GM18861 (cell line): ENCODE measurements around the gene TTBK2.
"Not testable (repeated sequence)": the region's sequence is repeated elsewhere in the genome, so short reads cannot be mapped to it uniquely, and the experiment has no call there.

Source experiments
- ATAC-seq: cut with Tn5 transposase; IDR thresholded peaks from one replicate; pipeline ENCODE4 v1.9.1; 2021; ENCODE audit not compliant: unreplicated experiment

TTBK2 gene

DNA sequence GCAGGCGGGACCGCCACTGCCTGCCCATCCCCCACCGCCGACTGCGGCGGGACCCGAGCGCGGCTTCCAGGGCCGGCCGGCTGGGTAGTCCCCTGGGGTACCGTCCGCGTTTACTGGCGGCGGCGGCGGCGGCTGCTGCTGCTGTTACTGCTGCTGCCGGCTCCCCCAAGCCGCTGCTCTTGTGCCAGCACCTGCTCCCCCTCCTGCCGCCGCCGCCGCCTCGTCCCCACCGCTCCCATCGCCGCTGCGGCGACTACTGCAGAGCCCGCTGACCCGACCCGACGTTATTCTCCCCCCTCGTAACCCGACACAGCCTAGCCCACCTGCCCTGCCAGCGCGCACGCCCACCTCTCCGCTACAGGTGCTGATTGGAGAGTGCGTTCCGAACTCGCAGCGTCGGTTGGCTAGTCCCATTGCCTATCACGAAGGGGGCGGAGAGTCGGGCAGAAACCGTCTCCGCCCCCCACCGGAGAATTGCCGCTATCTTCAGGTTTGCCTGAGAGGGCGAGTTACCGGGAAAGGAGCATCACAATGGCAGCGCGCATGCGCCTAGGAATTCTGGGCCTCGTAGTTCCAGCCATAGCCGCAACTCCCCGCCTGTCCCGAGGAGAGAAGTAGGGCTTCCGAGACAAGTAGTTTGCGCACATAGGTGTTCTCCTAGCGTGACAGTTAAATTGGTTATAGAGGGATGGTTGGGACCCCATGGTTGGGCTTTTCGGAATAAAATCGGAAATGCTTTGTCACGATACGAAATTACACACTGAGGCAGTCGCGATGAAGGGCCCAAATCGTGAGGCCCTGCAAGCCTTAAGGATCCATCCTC is at the start of gene TTBK2:
Gene TTBK2, minus strand, starts transcription at position 260 of the 823 bp plus-strand sequence. CDS start 42,161 bp downstream, outside the sequence.
- ATAC-seq: peak; percentile 91

DNA sequence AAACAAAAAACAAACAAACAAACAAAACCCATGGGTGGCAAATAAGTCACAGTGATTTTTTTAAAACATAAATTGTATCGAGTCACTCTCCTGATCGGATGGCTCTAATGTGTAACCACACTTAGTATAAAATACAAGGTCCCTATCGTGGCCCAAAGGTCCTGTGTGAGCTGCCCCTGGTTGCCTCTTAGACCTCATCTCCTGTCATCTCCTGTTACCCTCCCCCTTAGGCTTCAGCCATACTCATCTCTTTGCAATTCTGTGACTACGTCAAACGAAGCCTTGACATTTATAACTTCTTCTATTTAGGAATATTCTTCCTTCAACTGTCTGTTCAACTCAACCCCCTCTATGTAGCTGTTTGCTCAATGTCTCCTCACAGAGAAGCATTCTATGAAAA is 43.9 kb upstream of the TTBK2 start:
- no peak for ATAC-seq

DNA sequence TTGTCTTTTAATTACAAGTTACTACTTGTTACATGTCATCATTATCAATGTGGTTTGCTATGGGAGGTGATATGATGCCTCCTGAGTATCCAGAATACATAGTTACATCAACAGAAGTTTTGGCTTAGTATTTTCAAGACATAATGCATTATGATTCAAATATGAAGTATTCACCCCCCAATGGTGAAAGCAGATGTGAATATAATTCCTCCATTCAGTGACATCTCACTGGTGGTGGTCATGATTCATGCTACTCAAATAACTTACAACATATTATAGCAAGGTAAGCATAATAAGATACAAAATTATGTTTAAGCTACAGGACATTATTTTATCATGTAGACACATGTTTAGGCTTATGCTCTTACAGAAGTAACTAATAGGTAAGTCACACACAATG is 34.9 kb upstream of the TTBK2 start:
- no peak for ATAC-seq

DNA sequence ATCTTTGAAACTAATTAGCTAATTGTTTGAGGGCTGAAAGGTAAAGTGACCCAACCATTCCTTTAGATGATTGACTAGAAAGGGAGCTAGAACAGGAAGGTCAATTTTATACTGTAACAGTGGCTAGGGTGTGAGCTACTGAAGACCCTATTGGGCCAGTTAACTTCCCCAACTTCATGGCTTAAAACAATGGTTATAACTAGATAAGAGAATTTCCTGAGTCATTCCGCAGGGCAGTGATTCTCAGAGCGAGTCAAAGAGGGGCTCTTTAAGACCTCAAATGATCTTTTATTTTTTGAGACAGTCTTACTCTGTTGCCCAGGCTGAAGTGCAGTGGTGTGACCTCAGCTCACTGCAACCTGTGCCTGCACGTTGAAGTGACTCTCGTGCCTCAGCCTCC is 33.7 kb upstream of the TTBK2 start:
- no peak for ATAC-seq

DNA sequence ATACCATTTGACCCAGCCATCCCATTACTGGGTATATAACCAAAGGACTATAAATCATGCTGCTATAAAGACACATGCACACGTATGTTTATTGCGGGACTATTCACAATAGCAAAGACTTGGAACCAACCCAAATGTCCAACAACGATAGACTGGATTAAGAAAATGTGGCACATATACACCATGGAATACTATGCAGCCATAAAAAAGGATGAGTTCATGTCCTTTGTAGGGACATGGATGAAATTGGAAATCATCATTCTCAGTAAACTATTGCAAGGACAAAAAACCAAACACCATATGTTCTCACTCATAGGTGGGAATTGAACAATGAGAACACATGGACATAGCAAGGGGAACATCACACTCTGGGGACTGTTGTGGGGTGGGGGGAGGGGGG is 28.3 kb upstream of the TTBK2 start:
- not testable (repeated sequence) for ATAC-seq

DNA sequence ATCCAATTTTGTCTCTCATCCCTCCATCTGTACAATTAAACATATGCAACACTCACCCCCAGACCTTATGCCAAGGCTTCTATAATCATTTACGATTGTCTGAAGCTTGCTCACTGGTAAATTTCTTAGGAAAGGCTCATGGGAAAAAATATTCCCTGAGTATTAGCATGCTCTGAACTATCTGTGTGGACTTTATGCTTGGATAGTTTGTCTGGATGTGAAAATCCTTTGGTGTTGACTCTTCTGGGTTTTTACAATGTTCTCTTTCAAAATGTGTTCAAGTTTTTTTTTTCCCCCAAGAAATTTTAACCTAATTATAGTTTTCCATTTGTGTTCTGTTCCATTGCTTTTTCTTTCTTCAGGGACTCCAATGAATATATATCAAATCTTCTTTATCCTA is 19.9 kb upstream of the TTBK2 start:
- ATAC-seq: no peak

DNA sequence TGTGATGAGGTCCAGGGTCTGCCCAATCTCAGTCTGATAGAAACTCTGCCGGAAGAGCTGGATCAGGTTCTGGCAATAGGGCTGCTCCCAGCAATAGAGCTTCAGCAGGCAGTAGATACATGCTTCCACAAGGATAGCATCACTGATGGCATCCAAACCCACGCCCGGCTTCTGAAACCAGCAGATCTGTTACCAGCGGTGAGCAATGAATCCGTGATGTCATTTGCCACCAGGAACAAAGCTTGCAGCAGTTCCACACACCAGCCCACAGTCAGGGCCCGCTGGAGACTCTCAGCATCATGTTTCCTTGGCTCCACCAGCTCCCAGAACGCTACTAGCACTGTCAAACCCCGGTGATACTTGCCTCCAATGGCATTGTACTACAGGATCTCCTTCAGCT is 19.3 kb upstream of the TTBK2 start:
- no peak for ATAC-seq

DNA sequence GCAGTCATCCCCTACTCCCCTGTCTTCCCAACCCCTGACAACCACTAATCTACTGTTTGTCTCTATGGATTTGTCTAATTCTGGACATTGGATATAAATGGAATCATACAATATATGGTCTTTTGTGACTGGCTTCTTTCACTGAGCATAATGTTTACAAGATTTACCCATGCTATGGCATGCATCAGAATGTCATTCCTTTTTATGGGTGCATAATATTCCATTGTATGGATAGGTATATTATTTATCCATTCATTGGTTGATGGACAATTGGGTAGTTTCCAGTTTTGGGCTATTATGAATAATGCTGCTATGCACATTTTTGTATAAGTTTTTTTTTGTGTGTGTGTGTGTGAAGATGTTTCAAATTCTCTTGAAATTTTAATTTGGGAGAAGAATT is 16.6 kb upstream of the TTBK2 start:
- no peak for ATAC-seq

DNA sequence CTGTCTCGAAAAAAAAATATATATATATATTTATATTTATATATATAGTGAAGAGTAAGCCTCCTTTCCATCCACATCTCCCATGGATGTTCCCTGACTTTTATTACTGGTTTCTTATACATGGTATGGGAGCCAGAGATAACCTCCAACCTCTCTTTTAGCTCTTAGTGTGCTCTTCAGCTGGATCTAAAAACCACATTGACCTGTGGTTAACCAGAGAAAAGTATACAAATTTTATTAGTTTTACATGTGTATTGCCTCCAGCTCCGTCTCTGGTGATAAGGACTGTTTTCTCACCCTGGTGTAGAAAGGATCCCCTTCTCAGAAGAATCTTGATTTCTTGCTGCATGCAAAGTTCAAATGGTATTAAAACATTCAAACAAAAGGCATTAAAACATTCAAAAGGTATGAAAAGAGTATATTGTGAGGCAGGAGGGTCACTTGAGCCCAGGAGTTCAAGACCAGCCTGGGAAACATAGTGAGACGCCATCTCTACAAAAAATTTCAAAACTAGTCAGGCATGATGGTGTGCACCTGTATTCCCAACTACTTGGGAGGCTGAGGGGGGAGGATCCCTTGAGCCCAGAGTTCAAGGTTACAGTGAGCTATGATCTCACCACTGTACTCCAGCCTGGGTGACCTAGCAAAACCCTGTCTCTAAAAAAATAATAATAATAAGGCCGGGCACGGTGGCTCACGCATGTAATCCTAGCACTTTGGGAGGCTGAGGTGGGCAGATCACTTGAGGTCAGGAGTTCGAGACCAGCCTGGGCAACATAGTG is 13.5 kb upstream of the TTBK2 start:
- ATAC-seq: no peak

DNA sequence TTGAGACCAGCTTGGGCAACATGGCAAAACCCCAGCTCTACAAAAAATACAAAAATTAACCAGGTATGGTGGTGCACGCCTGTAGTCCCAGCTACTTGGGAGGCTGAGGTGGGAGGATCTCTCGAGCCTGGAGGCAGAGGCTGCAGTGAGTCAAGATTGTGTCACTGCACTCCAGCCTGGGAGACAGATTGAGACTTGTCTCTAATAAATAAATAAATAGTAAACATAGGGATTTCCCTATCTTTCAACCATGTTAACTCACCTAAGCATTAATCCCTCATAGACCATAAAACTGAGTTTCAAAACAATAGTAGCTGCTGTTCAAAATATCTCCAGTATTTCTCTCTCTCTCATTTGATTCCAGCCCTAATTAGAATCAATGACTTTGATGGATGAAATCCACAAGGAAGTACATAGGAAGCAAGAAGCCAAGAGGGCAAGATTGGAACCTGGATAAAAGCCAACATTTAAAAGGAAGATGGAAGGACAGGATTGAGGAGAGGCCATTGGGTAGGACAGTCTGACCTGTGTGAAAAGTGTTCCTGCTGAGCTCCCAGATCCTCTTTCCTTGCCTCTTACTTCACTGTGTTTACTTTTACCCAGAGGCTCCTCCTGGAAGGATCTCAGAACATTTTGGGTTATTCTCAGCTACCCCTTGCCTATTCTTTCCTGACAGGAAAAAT is 12.4 kb upstream of the TTBK2 start:
- no peak for ATAC-seq

DNA sequence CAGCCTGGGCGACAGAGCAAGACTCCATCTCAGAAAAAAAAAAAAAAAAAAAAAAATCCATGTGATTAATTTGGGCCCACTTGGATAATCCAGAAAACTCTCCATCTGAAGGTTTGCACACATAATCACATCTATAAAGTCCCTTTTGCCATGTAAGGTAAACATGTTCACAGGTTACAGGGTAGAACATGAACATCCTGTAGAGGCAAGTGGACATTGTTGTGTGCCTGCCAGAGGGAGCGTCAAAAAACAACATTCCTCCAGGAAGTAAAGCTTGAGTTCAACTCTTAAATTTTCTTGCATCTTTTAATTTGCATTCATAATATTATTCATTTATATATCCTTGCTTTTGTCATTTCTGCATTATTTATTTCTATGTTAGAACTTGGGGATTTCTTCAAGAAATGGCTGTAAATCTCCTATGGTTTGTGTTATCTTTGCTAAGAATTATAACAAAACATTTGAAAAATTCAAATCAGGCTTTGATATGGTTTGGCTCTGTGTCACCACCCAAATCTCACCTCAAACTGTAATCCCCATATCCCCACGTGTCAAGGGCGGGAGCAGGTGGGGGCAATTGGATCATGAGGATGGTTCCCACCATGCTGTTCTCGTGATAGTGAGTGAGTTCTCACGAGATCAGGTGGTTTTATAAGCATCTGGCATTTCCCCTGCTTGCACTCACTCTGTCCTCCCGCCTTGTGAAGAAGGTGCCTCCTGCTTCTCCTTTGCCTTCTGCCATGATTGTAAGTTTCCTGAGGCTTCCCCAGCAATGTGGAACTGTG is 11.3 kb upstream of the TTBK2 start:
- ATAC-seq: no peak

DNA sequence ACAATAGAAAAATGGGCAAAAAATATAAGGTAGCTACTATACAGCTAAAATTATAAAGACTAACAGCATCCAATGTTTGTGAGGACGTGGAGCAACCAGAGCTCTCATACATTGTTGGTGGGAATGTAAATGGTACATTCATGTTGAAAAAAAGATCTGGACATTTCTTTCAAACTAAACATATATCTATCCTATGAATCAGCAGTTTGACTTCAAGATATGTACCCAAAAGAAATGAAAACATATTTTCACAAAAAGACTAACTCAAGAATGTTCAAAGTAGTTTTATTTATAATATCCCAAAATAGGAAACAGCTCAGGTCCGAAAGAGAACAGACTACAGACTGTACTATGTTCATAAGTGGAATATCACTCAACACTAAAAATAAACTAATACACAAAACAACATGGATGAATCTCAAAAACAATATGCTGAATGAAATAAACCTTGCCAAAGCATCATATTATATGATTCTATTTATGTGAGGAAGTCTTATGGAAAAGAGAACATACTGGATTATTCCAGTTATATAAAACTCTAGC is 8.8 kb upstream of the TTBK2 start:
- no peak for ATAC-seq

DNA sequence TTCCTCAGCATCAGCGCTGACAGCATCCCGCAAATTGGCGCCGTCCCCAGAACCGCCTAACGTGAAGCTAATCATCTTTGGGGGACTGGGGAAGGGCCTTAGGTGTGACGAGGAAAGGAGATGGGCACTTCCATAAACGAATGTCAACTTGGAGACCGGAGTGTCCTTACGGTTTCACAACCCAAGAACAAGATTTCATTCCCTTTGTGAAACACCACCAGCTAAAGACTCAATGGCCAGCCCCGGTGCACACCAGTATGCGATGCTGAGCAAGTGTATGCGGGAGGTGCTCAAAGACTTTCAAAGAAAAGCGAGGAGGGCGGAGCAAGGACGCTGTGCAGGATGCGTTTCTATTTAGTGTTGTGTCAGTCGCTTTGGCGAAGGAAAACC is 759 bp upstream of the TTBK2 start:
- ATAC-seq: no peak

DNA sequence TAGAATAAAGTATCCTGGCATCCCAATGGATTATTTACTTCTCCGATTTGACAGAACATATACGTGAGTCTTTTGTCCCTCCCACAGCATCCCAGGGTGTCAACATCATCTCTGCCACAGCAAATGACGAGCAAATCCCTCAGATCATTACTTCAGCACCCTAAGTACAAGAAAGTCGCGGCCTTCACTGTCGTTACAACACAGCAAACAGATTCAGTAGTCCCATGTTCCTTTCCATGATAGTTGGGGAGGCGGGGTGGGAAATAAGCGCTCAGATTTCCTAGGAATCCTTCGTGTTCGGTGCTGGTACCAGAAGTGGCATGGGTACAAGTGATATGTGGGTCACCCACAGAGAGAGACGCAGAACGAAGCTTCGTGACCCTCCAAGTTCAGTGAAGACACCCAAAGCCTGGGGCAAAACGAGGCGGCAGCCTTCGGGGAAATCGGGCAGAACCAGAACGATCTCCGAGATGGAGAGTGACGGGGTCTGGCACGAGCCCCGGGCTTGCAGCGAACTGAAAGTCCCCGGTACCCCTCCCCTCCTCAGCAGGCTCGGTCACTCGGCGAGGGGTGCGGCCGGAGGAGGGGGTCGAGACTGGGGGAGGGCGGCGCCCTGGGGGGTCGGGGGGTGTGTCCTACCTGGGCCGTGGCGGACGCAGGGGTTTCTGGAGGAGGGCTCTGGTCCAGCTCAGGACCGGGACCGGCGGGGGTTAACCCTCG is 619 bp downstream of the TTBK2 start:
- ATAC-seq: peak; percentile 7

DNA sequence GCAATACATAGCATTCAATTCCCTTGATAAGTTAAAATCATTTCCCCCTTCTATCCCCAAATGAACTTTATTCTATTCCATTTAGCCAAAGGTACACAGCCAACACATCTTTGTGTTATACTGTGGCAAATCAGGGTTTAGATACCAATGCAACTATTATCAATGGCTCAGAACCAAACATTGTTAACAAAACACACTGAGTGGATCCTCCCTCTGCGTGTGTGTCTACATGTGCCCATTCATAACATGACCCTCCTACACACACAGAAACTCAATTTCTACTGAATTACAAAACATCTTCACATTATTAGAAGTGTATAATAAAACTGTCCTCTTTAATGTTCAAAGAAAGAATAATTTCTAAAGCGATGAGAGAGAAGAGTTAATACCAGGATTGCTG is 1.3 kb downstream of the TTBK2 start:
- ATAC-seq: no peak

DNA sequence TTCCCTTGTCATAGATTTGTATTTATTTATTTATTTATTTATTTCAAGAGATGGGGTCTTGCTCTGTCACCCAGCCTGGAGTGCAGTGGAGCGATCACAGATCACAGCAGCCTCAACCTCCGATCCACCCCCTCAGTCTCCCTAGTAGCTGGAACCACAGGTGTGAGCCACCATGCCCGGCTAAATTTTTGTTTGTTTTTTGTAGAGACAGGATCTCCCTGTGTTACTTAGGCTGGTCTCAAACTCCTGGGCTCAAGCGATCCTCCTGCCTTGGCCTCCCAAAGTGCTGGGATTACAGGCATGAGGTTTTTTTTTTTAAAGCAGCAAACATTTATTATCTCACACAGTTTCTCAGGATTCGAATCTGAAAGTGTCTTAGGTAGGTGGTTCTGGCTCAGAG is 2.5 kb downstream of the TTBK2 start:
- ATAC-seq: no peak

DNA sequence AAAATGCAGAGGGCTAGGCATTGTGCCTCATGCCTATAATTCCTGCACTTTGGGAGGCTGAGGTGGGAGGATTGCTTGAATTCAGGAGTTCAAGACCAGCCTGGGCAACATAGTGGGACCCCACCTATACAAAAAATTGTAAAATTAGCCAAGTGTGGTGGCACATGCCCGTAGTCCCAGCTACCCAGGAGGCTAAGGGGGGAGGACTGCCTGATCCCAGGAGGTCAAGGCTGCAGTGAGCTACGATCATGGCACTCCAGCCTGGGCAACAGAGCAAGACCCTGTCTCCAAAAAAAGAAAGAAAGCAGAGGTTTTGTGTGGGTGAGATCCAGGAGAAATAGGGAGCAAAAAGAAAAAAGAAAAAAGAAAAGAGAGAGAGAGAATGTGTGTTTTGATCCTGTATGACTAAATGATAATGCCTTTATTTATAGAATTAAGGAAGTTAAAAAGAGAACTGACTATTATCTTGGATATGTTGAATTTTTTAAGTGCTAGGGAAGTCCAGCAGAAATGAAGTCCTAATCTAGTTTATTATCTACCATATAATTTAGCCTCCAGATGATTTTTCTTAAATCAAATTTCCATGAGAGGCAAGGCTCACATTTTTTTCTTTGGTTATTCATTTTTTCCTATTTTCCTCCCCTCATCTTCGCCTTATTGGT is 4.8 kb downstream of the TTBK2 start:
- ATAC-seq: no peak

DNA sequence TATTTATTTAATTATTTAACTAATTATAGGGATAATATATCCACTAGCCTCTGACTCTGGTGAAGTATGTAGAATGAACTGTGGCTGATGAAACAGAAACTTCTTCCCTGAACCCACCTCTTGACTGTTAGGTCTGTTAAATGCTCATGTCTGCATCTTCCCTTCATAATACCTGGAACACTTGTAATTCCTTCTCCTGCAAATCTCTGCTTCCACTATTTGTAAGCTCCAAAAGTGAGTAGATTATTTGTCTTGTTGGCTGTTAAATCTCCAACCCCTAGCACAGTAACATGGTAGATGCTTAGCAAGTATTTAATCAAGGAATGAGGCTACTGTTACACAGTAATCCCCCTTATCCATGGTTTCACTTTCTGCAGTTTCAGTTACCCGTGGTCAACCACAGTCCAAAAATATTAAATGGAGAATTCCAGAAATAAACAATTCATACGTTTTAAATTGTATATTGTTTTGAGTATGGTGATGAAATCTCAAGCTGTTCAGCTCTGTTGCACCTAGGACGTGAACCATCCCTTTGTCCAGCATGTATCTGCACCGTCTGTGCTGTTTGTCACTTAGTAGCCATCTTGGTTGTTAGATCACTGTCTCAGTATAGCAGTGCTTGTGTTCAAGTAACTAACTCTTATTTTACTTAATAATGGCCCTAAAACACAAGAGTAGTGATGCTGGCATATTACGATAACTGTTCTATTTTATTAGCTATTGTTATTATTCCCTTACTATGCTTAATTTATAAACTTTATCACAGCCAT is 5.7 kb downstream of the TTBK2 start:
- no peak for ATAC-seq

DNA sequence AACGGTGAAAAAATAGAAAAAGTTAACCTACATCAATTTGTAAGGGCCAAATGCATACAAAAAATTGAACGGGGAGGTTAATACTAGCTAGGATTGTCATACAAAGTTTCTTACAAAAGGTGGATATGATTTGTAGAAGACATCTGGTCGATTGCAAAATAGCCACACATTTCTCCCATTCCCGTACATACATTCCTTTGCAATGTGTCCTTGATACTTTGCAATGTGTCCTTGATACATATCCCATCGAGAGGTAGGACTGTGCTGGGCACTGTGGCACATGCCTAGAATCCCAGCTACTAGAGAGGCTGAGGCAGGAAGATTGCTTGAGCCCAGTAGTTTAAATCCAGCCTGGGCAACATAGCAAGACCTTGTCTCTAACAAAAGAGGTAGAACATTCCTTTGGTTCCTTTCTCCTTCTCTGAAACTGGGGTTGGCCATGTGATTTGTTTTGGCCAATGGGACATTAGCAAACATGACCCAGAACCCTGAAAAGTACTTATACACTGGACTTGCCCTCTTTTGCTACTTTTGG is 9.5 kb downstream of the TTBK2 start:
- ATAC-seq: no peak
